Mucosa of stomach (tissue), 1 donor: Measurements from ENCODE around the gene CORIN.
"Not testable (repeated sequence)": the region's sequence is repeated elsewhere in the genome, so short reads cannot be mapped to it uniquely, and the experiment has no call there.

Source experiments
- H3K27me3 ChIP-seq: one replicate; pipeline ENCODE4 v1.7.0; 2013; ENCODE audit warnings: mild to moderate bottlenecking, low read length; ENCODE audit not compliant: control insufficient read depth, insufficient read depth
- H3K36me3 ChIP-seq: one replicate; pipeline ENCODE4 v1.7.0; 2013; ENCODE audit warnings: low read length; ENCODE audit not compliant: control insufficient read depth, insufficient read depth
- H3K4me1 ChIP-seq: one replicate; pipeline ENCODE4 v1.7.0; 2013; ENCODE audit warnings: mild to moderate bottlenecking, low read length; ENCODE audit not compliant: control insufficient read depth, insufficient read depth
- H3K4me3 ChIP-seq: one replicate; pipeline ENCODE4 v1.7.0; 2013; ENCODE audit warnings: low read length
- H3K9ac ChIP-seq: one replicate; pipeline ENCODE4 v1.7.0; 2013; ENCODE audit warnings: mild to moderate bottlenecking, low read length, moderate library complexity
- H3K9me3 ChIP-seq: one replicate; pipeline ENCODE4 v1.7.0; 2013; ENCODE audit warnings: mild to moderate bottlenecking, low read length, moderate library complexity; ENCODE audit not compliant: control insufficient read depth
- donor health status: Pancreatic carcinoma.

The CORIN gene

GRCh38 chr4:47790105-47790504 lies 47.8 kb downstream of the CORIN start:
- Histone ChIP-seq H3K9ac (no peak overlapping the region), H3K4me1 (no peaks in the 10 kb centered on the region), H3K4me3 (no peak overlapping the region), H3K36me3 (no peaks in the 10 kb centered on the region), H3K9me3 (no peaks in the 10 kb centered on the region), H3K27me3 (no peaks in the 10 kb centered on the region)

- Histone ChIP-seq H3K9ac (no peak overlapping the region), H3K36me3 (no peaks in the 10 kb centered on the region), H3K4me3 (no peak overlapping the region), H3K9me3 (no peaks in the 10 kb centered on the region), H3K27me3 (no peaks in the 10 kb centered on the region), H3K4me1 (no peaks in the 10 kb centered on the region)
These were observed 49.7 kb downstream of the CORIN start for GRCh38 chr4:47788126-47788525.

GRCh38 chr4:47786958-47787370 lies 50.9 kb downstream of the CORIN start:
- no peaks in the 10 kb centered on the region for H3K4me1 ChIP-seq
- H3K36me3 ChIP-seq, result no peaks in the 10 kb centered on the region
- H3K9ac ChIP-seq, result no peak overlapping the region
- H3K9me3 ChIP-seq, result no peaks in the 10 kb centered on the region
- H3K27me3 ChIP-seq, result no peaks in the 10 kb centered on the region
- no peak overlapping the region for H3K4me3 ChIP-seq

GRCh38 chr4:47785153-47785552 lies 52.7 kb downstream of the CORIN start:
- no peaks in the 10 kb centered on the region for H3K4me1 ChIP-seq
- H3K9ac ChIP-seq, result no peak overlapping the region
- no peaks in the 10 kb centered on the region for H3K27me3 ChIP-seq
- no peak overlapping the region for H3K4me3 ChIP-seq
- no peaks in the 10 kb centered on the region for H3K9me3 ChIP-seq
- H3K36me3 ChIP-seq, result no peaks in the 10 kb centered on the region

- H3K4me3 ChIP-seq, result no peak overlapping the region
- no peaks in the 10 kb centered on the region for H3K9me3 ChIP-seq
- no peaks in the 10 kb centered on the region for H3K36me3 ChIP-seq
- no peak overlapping the region for H3K9ac ChIP-seq
- no peaks in the 10 kb centered on the region for H3K4me1 ChIP-seq
- H3K27me3 ChIP-seq, result no peaks in the 10 kb centered on the region
These were observed 53.6 kb downstream of the CORIN start for GRCh38 chr4:47784222-47784621.

- no peaks in the 10 kb centered on the region for H3K4me1 ChIP-seq
- H3K27me3 ChIP-seq, result no peaks in the 10 kb centered on the region
- H3K9ac ChIP-seq, result no peak overlapping the region
- H3K4me3 ChIP-seq, result no peak overlapping the region
- no peaks in the 10 kb centered on the region for H3K36me3 ChIP-seq
- no peaks in the 10 kb centered on the region for H3K9me3 ChIP-seq
These were observed 61.5 kb downstream of the CORIN start for GRCh38 chr4:47776353-47776752.

GRCh38 chr4:47774079-47774478 lies 63.8 kb downstream of the CORIN start:
- no peak overlapping the region for H3K4me3 ChIP-seq
- H3K9ac ChIP-seq, result no peak overlapping the region
- no peaks in the 10 kb centered on the region for H3K9me3 ChIP-seq
- no peaks in the 10 kb centered on the region for H3K36me3 ChIP-seq
- H3K4me1 ChIP-seq, result no peaks in the 10 kb centered on the region
- no peaks in the 10 kb centered on the region for H3K27me3 ChIP-seq

- Histone ChIP-seq H3K4me1 (no peaks in the 10 kb centered on the region), H3K9me3 (no peaks in the 10 kb centered on the region), H3K36me3 (no peaks in the 10 kb centered on the region), H3K4me3 (no peak overlapping the region), H3K27me3 (no peaks in the 10 kb centered on the region), H3K9ac (no peak overlapping the region)
These were observed 66.8 kb downstream of the CORIN start for GRCh38 chr4:47771020-47771419.

GRCh38 chr4:47767956-47768355 lies 69.9 kb downstream of the CORIN start:
- H3K4me3 ChIP-seq, H3K9me3 ChIP-seq, H3K9ac ChIP-seq, H3K36me3 ChIP-seq, H3K4me1 ChIP-seq, H3K27me3 ChIP-seq: not testable (repeated sequence)

- Histone ChIP-seq H3K9me3 (no peaks in the 10 kb centered on the region), H3K36me3 (no peaks in the 10 kb centered on the region), H3K4me3 (no peak overlapping the region), H3K9ac (no peak overlapping the region), H3K27me3 (no peaks in the 10 kb centered on the region), H3K4me1 (no peaks in the 10 kb centered on the region)
These were observed 74.6 kb downstream of the CORIN start for GRCh38 chr4:47763279-47763678.

- Histone ChIP-seq H3K36me3 (no peaks in the 10 kb centered on the region), H3K4me1 (no peaks in the 10 kb centered on the region), H3K9ac (no peak overlapping the region), H3K9me3 (no peaks in the 10 kb centered on the region), H3K4me3 (no peak overlapping the region), H3K27me3 (no peaks in the 10 kb centered on the region)
These were observed 75.2 kb downstream of the CORIN start for GRCh38 chr4:47762376-47763266.

- H3K4me1 ChIP-seq, H3K9ac ChIP-seq, H3K9me3 ChIP-seq, H3K4me3 ChIP-seq, H3K36me3 ChIP-seq, H3K27me3 ChIP-seq: not testable (repeated sequence)
These were observed 84.6 kb downstream of the CORIN start for GRCh38 chr4:47753316-47753715.

GRCh38 chr4:47752214-47752613 lies 85.7 kb downstream of the CORIN start:
- no peak overlapping the region for H3K4me3 ChIP-seq
- no peak overlapping the region for H3K9ac ChIP-seq
- H3K4me1 ChIP-seq, result no peaks in the 10 kb centered on the region
- H3K9me3 ChIP-seq, result no peaks in the 10 kb centered on the region
- no peaks in the 10 kb centered on the region for H3K36me3 ChIP-seq
- H3K27me3 ChIP-seq, result no peaks in the 10 kb centered on the region
